T1000 (cell line): ENCODE data around the gene ZBTB44.
"Not testable (repeated sequence)": the region's sequence is repeated elsewhere in the genome, so short reads cannot be mapped to it uniquely, and the experiment has no call there.

ENCODE experiments used
- DNase-seq: peaks from one replicate; lab custom pipeline; 2025; ENCODE audit warnings: mixed read lengths; lab: John Stamatoyannopoulos, UW

The ZBTB44 gene, protein sequence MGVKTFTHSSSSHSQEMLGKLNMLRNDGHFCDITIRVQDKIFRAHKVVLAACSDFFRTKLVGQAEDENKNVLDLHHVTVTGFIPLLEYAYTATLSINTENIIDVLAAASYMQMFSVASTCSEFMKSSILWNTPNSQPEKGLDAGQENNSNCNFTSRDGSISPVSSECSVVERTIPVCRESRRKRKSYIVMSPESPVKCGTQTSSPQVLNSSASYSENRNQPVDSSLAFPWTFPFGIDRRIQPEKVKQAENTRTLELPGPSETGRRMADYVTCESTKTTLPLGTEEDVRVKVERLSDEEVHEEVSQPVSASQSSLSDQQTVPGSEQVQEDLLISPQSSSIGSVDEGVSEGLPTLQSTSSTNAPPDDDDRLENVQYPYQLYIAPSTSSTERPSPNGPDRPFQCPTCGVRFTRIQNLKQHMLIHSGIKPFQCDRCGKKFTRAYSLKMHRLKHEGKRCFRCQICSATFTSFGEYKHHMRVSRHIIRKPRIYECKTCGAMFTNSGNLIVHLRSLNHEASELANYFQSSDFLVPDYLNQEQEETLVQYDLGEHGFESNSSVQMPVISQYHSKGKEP

DNA sequence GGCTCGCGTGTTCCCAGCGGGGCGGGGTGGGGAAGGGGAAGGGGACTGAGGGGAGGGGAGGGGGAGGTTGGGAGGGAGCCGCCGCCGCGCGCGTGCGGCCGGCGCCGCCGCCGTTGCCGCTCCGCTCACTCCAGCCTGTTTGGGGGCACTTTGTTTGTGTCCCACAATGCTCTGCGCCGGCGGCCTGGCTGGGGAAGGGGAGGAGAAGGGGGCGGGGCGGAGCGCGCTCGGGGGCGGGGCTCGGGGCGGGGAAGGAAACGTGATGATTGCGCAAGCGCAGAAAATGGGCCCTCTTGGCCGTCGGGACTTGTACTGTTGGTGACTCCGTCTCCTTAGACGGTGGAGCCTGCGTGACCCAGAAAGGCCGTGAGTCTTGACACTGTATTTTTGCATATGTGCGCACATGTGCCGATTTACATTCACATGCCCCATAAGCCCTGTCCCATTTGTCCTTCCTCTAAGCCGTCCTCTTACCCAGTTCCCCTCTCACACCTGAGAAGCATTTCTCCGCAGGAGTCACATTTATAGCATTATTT, at the start of gene ZBTB44:
ZBTB44 (minus strand) TSS at position 168 of the 536 bp plus-strand sequence. CDS start 53,044 bp downstream, outside the sequence.
- DNase-seq: peak; percentile 68

DNA sequence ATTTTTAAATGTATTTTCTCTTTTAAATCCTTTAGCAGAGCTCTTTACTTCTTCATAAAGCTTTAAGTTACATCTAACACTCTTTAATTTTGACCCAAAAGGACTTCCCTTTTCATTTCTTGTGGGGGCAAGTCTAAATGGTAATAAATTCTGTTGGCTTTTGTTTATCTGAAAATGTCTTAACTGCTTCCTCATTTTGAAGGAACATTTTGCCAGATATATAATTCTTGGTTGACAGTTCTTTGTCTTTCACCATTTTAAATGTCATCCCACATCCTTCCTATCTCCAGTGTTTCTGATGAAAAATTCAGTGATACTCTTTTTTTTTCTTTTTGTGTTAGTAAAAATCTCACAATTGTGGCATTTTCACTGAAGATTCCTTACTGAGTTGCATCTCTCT, 44.7 kb upstream of the ZBTB44 start:
- DNase-seq: no peak

DNA sequence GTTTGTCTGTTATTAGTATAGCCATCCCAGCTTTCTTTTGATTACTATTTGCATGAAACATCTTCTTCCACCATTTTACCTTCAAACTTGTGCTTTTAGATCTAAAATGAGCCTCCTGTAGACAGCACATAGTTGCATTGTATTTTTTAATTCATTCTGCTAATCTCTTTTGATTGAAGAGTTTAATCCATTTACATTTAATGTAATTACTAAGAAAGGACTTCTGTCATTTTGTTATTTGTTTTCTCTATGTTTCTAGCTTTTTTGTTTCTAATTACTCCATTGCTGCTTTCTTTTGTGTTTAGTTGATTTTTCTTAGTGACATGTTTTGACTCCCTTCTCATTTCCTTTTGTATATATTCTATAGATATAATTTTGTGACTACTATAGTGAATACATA, 43.7 kb upstream of the ZBTB44 start:
- DNase-seq: no peak

DNA sequence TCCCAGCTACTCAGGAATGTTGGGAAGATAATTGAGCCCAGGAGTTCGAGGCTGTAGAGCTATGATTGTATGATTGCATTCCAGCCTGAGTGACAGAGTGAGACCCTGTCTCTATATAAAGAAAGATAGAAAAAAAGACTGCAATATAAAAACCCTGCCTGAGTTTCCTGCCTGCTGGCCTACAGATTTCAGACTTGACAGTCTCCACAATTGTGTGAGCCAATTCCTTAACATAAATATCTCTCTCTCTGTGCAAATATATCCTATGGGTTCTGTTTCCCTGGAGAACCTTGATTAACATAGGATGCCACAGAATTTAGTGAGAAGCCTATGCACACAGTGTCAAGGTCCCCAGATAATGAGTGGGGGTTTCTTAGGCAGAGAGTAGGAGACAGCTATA, 32.5 kb upstream of the ZBTB44 start:
- DNase-seq: no peak

DNA sequence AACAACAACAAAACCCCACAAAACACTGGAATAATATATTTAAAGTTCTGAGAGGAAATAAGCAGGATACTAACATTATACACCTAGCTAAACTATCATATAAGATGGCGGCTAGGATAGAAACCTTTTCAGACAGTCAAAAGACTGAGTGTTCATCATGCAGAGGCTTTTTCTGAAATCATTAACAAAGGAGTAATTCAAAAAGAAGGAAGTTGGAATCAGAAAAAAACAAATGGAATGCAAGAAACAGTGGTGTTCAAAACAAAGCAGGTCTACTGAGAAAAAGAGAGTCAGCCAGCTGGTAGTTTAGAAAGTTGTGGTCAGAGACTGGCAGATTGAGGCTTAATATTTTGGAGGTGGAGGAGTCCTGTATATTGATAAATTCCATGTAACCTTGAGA, 30.1 kb upstream of the ZBTB44 start:
- no peak for DNase-seq

DNA sequence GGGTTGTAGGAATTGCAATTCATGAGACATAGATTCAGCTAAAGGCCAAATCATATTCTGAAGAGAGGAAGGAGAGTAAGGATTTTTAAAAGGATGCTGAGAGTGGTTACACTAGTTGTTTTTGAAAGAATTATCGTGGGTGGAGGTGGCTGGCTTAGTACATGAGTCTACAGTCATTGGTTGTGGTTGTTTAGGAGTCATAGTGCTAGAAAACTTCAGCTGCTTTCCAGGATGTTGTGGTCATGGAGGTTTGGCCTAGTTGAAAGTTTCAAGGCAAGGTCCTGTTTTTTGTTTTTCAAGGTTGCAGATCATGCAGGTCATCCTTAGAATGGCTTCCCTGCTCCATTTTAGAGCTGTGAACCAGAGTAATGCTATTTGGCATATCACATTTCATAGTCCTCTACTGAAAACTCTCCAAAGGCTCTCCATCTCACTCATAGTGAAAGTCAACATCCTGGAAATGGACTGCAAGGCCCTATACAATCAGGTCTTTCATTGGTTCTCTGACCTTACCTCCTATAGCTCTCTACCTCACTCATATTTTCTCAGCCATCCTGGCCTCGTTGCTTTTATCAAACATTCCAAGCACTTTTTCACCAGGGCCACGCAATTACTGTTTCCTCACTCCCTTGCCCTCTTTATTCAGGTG, 26.1 kb upstream of the ZBTB44 start:
- DNase-seq: no peak

DNA sequence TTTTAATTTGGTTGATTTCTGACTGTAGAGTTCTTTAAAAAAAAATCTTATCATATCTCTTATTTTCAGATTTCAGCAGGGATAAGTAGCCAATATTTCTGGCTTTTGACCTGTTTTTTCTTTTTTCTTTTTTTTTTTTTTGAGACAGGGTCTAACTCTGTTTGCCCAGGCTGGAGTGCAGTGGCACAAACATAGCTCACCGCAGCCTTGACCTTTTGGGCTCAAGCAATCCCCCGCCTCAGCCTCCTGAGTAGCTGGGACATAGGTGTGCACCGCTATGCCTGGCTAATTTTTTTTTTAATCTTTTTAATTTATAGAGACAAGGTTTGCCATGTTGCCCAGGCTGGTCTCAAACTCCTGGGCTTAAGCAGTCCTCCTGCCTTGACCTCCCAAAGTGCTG, 23.9 kb upstream of the ZBTB44 start:
- DNase-seq: no peak

DNA sequence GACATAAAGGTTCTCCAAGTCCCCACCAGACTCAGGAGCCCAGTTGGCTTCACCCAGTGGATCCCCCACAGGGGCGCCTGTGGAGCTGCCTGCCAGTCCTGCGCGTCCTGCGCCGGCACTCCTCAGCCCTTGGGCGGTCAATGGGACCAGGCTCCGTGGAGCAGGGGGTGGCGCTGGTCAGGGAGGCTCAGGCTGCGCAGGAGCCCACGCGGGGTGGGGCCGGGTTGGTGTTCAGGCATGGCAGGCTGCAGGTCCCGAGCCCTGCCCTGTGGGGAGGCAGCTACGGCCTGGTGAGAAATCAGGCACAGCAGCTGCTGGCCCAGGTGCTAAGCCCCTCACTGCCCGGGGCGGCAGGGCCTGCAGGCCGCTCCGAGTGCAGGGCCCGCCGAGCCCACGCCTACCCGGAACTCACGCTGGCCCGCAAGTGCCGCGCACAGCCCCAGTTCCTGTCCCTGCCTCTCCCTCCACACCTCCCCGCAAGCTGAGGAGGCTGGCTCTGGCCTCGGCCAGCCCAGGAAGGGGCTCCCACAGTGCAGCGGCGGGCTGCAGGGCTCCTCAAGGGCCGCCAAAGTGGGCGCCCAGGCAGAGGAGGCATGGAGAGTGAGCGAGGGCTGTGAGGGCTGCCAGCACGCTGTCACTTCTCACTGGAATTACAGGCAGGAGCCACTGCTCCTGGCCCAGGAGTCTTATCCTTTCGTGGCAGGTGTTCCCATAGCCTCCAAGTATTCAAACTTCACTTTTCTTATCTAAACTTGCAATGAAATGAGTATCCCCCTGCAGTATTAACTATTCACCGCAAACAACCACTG, 22.8 kb upstream of the ZBTB44 start:
- no peak for DNase-seq

DNA sequence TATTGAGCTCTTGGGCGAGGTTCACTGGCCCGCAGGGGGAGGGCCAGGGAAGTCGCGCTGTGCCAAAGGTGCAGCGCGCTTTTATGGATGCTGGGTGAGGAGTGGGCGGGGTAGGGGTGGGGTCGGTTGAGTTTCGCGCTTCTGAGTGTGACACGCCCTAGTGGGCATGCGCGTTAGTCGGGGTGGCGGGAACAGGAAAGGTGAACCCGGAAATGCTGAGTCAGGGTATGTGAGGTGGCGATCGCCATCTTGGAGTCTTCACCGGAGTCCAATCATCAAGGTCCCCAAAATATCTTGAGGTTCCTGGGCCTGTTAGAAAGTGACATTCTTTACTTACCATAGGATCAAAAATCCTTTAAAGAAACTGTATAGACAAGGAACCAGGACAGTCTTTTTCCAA, 16.7 kb upstream of the ZBTB44 start:
- DNase-seq: not testable (repeated sequence)

DNA sequence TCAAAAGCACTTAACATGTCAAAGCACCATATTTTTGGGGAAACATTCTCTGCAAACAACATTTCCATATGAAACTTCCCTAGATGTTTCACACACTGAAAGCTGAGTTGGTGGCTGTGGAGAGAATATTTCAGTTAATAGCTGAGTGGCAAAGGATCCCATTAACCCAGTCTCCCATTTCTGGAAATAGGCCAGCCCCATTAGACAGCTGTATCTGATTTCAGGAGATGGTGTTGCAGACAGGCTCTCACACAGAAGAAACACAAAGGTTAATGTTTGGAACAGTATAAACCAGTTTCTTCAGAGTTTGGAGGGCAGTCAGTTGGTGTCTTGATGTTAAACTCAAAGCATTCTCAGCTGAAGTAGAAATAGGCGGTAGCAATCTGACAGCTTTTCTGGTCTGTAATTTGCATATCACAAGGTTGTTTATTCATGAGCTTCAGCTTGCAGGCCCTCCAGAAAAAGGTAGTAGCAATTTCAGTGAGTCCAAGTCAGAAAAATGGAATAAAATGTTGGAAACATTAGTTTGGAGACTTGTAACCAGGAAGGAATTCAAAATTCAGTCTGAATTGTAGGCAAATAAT, 15.5 kb upstream of the ZBTB44 start:
- no peak for DNase-seq

DNA sequence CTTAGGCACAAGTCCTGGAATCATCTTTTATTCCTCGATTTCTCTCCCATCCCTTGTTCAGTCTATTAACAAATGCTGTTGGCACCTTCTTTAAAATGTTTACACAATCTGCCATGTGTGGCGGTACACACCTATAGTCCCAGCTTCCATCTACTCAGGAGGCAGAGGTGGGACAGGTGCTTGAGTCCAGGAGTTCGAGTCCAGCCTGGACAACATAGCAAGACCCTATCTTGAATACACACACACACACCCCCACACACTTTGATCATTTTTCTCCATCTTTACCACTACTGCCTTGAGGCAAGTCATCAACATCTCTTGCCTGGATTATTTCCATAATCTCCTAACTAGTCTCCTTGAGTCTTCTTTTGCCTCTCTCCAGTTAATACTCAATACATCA, 13.7 kb upstream of the ZBTB44 start:
- no peak for DNase-seq

DNA sequence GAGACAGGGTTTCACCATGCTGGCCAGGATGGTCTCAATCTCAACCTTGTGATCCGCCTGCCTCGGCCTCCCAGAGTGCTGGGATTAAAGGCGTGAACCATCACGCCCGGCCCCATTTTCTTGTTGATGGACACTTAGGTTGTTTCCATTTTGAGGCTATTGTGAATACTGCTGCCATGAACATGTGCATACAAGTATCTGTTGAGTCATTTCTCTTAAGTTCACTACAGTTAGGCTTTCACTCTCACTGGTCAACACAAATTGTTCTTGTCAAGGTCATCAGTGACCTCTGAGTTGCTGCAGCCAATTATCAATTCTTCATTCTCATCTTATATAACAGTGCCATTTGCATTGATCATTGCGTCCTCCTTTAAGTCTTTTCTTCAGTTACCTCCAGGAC, 13.0 kb upstream of the ZBTB44 start:
- no peak for DNase-seq

DNA sequence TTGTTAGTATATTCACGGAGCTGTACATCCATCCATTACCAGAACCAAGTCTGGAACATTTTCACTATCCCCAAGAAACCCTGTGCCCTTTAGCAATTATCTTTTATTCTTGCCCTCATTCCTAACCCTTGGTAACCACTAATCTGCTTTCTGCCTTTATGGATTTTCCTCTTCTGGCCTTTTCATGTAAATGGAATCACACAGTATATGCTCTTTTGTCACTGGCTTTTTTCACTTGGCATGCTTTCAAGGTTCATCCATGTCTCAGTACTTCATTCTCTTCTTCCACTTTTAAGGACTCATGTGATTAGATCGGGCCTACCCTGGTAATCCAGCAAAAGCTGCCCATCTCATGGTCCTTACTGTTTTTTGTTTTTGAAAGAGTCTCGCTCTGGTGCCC, 11.0 kb upstream of the ZBTB44 start:
- DNase-seq: no peak

DNA sequence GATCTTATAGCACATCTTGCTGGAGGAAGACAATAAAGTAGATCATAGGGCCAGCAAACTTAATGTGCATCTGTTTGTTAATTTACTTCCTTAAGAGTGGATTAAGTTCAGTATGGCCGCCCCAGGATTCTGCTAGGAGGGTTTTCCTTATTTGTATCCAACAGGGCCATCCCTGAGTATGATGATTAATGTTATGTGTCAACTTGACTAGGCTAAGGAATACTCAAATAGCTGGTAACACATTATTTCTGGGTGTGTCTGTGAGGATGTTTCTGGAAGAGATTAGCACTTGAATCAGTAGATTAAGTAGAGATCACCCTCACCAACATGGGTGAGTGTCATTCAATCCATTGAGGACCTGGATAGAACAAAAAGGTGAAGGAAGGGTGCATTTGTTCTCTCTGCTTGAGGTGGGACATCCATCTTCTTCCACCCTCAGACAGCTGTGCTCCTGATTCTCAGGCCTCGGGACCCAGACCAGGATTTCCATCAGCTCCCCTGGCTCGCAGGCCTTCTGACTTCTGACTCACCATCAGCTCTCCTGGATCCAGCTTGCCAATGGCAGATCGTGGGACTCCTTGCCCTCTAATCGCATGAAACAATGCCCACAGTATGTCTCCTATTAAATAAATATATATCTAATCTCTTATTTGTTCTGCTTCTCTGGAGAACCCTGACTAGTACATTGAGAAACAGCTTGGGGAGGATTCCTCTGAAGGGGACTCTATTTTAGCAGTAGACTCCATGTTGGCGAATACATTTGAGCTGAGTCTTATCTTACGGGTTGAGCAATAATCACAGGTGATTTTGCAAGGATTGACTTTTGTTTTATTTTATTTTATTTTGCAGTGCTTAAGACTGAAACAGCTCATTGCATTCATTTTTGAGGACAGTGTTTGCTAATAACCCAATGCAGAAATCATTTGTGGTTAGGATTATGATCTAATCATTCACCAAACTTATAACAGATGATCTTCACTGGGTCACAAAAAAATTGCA, 9.0 kb upstream of the ZBTB44 start:
- no peak for DNase-seq

DNA sequence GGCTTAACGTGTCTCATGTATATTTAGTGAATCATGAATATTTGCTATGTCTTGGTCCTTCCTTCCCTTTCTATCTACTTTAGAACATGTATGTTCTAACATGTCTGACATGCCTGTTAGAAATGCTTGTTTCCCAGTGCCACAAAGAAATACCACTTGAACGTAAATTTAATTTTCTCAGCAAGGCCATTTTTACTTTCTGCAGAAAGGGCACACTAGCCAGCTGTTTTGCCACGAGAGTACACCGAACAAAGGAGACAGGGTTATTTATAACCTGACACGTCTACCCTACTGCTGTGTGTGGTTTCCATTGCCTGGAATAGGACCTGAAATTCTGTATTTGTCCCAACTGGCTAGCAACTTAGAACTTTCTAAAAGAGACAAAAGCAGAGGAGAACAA, 7.4 kb upstream of the ZBTB44 start:
- no peak for DNase-seq

DNA sequence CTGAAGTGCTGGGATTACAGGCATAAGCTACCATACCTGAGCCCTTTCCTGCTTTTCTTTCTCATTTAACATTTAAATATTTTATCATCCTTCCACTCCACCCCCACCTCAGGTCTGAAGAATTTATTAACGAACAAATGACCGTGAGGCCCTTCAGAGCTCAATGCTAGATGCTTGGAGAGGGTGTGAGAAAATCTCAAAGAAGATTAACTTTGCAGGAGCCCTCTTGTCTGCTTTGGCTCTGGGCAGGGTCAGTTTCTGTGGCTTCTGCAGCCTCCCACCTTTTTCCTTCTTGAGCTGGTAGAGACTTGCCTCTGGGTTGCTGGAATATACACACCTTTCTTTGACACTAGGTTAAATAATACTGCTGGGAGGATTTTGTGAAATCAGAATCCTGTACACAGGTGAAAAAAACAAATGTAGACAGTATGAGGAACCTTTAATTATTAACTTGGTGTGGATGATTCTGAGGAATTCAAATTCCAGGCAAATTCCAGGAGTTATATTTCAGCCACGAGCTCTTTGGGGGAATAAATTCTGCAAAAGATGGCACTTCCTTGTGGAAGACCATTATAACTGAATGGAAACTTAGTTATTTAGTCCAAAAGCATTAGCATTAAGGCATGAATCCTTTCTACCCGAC, 3.4 kb upstream of the ZBTB44 start:
- no peak for DNase-seq

DNA sequence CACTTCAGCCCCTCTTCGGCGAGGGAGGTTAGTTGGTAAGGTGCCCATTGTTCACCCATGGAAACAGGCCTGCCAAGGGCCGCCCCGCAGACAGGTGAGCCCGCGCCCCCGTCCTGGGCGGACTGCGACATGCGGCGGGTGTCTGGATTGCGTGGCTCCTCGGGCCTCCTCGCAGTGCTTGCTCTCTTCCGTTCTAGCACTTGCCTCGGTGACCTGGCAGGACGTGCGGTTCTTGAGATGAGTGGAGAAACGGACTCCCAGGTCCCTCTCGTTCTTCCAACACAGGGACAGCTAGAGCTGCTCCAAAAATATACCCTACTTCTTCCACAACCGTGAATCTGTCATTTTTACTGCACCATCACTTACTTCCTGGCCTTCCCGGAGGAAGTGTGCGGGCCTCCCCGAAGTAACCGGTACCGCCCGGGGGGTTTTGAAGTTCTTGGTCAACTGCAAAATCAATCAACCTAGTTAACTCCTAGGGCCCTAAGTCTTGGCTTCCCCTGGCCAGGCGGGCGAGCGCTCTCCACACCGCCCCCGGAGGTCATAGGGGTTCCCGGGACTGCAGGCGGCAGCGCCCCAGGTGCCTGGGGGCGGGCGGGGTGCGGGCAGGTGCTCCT, 745 bp upstream of the ZBTB44 start:
- DNase-seq: no peak

DNA sequence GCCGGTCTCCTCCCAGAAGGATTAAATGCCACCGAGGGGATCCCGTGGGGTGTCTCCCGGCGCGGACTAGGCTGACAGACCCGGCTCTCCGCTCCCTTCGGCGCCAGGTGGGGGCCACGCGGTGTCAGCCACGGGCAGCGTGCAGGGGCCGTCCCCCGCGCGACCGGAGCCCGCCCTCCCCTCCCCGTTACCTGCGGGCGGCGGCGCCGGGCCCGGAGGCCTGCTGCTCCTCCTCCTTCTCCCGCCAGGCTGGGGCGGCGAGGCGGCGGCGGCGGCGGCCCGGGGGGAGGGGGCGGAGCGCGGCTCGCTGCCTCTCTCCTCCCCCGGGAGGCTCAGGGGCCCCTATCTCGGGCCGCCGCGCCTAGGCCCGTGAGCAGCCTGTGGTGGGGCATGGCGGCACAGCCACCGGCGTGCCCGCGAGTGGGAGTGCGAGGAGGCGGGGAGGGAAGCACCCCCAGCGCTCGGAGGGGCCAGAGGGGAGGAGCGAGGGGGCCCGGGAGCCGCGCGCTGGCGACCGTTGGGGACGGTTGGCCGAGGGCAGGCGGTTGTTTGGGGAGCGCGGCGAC, 450 bp downstream of the ZBTB44 start:
- peak; percentile 40 for DNase-seq
